ENCODE results near the gene THOP1. TPM values are rescaled to one million over a fixed set of nuclear protein-coding genes. Genes with fewer than 3 reads are reported as not detected.

Gene THOP1
- total and polyA plus RNA-seq, 4 donors, result 23.8 to 71.9 (median 64.6) TPM

DNA sequence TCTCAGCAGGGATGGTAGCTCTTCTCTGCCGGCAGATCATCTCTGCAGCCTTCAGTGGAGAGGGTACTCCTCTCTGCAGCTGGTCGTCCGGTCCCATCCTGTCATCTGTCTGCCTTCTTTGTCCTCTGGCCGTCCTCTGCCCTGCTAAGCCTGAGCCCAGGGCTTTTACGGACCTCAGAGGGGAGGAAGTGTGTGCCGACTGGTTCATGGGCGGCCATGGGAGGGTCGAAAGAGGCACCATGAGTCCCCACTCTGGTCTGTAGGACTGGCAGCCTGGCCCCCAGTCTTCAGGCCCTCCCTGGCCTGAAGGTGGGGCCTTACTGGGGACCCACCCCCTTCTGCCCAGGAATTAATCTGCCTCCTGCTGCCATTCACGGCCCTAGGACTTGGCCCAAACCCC, 38.3 kb downstream of the THOP1 start:
- TF ChIP-seq CTCF (IDR thresholded peaks at IDR 0.05; ENCODE audit: control extremely low read depth, extremely low read depth), result no peak
- Histone ChIP-seq H3K36me3 (ENCODE audit: control insufficient read depth in 4 of 4, insufficient read depth in 4 of 4, low read length in 4 of 4) (peaks cover 0 to 22% (median 17%) of the 10 kb centered on the region in 4 donors), H3K27me3 (ENCODE audit: control insufficient read depth in 3 of 3, insufficient read depth in 3 of 3, low read length in 2 of 3) (no peaks in the 10 kb centered on the region), H3K9me3 (ENCODE audit: control insufficient read depth in 4 of 4, insufficient read depth in 3 of 4, low read length in 3 of 4) (peaks cover 0 to 2% (median under 1%) of the 10 kb centered on the region in 4 donors), H3K27ac (ENCODE audit: low read depth in 1 of 2, low read length in 1 of 2) (no peak overlapping the region), H3K9ac (ENCODE audit: insufficient read depth in 1 of 2, low read length in 2 of 2) (no peak overlapping the region), H3K4me1 (ENCODE audit: control insufficient read depth in 5 of 5, insufficient read depth in 5 of 5, low read length in 5 of 5) (peaks cover 0 to 3% (median 0%) of the 10 kb centered on the region in 5 donors), H3K4me3 (no peak overlapping the region)
- WGBS, 2 donors, result 87 to 93% methylated on average over 7 to 9 of the region's 9 CpGs
- DNase-seq (no peak), ATAC-seq (ENCODE audit: insufficient read depth, low FRiP score) (no peak)

GRCh38 chr19:2824129-2824528, 38.8 kb downstream of the THOP1 start:
- H3K36me3 ChIP-seq (ENCODE audit: control insufficient read depth in 4 of 4, insufficient read depth in 4 of 4, low read length in 4 of 4), result peaks cover 0 to 22% (median 17%) of the 10 kb centered on the region in 4 donors
- WGBS, 2 donors, result 71 to 80% methylated on average over 7 to 8 of the region's 8 CpGs
- peaks cover 0 to 3% (median under 1%) of the 10 kb centered on the region in 4 donors for H3K9me3 ChIP-seq (ENCODE audit: control insufficient read depth in 4 of 4, insufficient read depth in 3 of 4, low read length in 3 of 4)
- ATAC-seq (ENCODE audit: insufficient read depth, low FRiP score), result no peak
- no peak overlapping the region for H3K27ac ChIP-seq (ENCODE audit: low read depth in 1 of 2, low read length in 1 of 2)
- no peak overlapping the region for H3K4me3 ChIP-seq
- no peaks in the 10 kb centered on the region for H3K27me3 ChIP-seq (ENCODE audit: control insufficient read depth in 3 of 3, insufficient read depth in 3 of 3, low read length in 2 of 3)
- H3K4me1 ChIP-seq (ENCODE audit: control insufficient read depth in 5 of 5, insufficient read depth in 5 of 5, low read length in 5 of 5), result peaks cover 0 to 3% (median 0%) of the 10 kb centered on the region in 5 donors
- no peak for DNase-seq
- no peak overlapping the region for H3K9ac ChIP-seq (ENCODE audit: insufficient read depth in 1 of 2, low read length in 2 of 2)
- TF ChIP-seq CTCF (IDR thresholded peaks at IDR 0.05; ENCODE audit: control extremely low read depth, extremely low read depth), result no peak

- Histone ChIP-seq H3K27me3 (ENCODE audit: control insufficient read depth in 3 of 3, insufficient read depth in 3 of 3, low read length in 2 of 3) (no peaks in the 10 kb centered on the region), H3K4me1 (ENCODE audit: control insufficient read depth in 5 of 5, insufficient read depth in 5 of 5, low read length in 5 of 5) (no peaks in the 10 kb centered on the region), H3K9ac (ENCODE audit: insufficient read depth in 1 of 2, low read length in 2 of 2) (no peak overlapping the region), H3K9me3 (ENCODE audit: control insufficient read depth in 4 of 4, insufficient read depth in 3 of 4, low read length in 3 of 4) (peaks cover 0 to 9% (median 4%) of the 10 kb centered on the region in 4 donors), H3K36me3 (ENCODE audit: control insufficient read depth in 4 of 4, insufficient read depth in 4 of 4, low read length in 4 of 4) (peaks cover 0 to 22% (median 17%) of the 10 kb centered on the region in 4 donors), H3K4me3 (no peak overlapping the region), H3K27ac (ENCODE audit: low read depth in 1 of 2, low read length in 1 of 2) (no peak overlapping the region)
- ATAC-seq (ENCODE audit: insufficient read depth, low FRiP score), result no peak
- 95 to 97% methylated on average over 2 of the region's 2 CpGs for WGBS, 2 donors
- DNase-seq, result no peak
- TF ChIP-seq CTCF (IDR thresholded peaks at IDR 0.05; ENCODE audit: control extremely low read depth, extremely low read depth), result no peak
Observed at GRCh38 chr19:2827022-2827421, 41.7 kb downstream of the THOP1 start.

Data from lung (tissue), 12 donors.